Immature natural killer cell (primary cell): ENCODE data around the gene AUTS2. TPM values are rescaled to one million over a fixed set of nuclear protein-coding genes. Genes with fewer than 3 reads are reported as not detected.

Experiments
- DNase-seq, 3 donors: peaks; one replicate each; pipeline ENCODE4 v3.0.0; 2022; ENCODE audit warnings: mixed read lengths in 1 of 3
- H3K27ac Mint-ChIP-seq, 6 donors: one replicate each; pipeline ENCODE4 v1.8.0; 2020; ENCODE audit warnings: mixed read lengths in 6 of 6, mild to moderate bottlenecking in 5 of 6, inconsistent platforms in 4 of 6, moderate library complexity in 3 of 6
- H3K27me3 Mint-ChIP-seq, 3 donors: one replicate each; pipeline ENCODE4 v1.8.0; 2020 to 2021; ENCODE audit warnings: low read depth in 3 of 3, mild to moderate bottlenecking in 3 of 3, mixed read lengths in 3 of 3, moderate library complexity in 3 of 3, inconsistent platforms in 1 of 3
- H3K36me3 Mint-ChIP-seq, 3 donors: one replicate each; pipeline ENCODE4 v1.8.0; 2020; ENCODE audit warnings: mixed read lengths in 3 of 3, inconsistent platforms in 2 of 3, mild to moderate bottlenecking in 2 of 3
- H3K4me1 Mint-ChIP-seq, 2 donors: one replicate each; pipeline ENCODE4 v1.8.0; 2020; ENCODE audit warnings: inconsistent platforms in 2 of 2, mild to moderate bottlenecking in 2 of 2, mixed read lengths in 2 of 2, moderate library complexity in 1 of 2
- H3K4me3 Mint-ChIP-seq, 5 donors: one replicate each; pipeline ENCODE4 v1.8.0; 2020; ENCODE audit warnings: mild to moderate bottlenecking in 5 of 5, mixed read lengths in 5 of 5, inconsistent platforms in 3 of 5, moderate library complexity in 3 of 5
- H3K9me3 Mint-ChIP-seq, 6 donors: one replicate each; pipeline ENCODE4 v1.8.0; 2020; ENCODE audit warnings: mild to moderate bottlenecking in 6 of 6, mixed read lengths in 6 of 6, inconsistent platforms in 4 of 6, moderate library complexity in 3 of 6
- polyA plus RNA-seq, 3 donors: library from polyadenylated mRNA; unstranded; fragments of 300-500 nt; fragmentation: Illumina TruSeq; gene quantifications; one replicate each; pipeline ENCODE4 v1.2.3, GENCODE V29; 2021

Gene AUTS2
- polyA plus RNA-seq, 3 donors from 2014 or later = 1.9 to 17.6 (median 8.0) TPM

DNA sequence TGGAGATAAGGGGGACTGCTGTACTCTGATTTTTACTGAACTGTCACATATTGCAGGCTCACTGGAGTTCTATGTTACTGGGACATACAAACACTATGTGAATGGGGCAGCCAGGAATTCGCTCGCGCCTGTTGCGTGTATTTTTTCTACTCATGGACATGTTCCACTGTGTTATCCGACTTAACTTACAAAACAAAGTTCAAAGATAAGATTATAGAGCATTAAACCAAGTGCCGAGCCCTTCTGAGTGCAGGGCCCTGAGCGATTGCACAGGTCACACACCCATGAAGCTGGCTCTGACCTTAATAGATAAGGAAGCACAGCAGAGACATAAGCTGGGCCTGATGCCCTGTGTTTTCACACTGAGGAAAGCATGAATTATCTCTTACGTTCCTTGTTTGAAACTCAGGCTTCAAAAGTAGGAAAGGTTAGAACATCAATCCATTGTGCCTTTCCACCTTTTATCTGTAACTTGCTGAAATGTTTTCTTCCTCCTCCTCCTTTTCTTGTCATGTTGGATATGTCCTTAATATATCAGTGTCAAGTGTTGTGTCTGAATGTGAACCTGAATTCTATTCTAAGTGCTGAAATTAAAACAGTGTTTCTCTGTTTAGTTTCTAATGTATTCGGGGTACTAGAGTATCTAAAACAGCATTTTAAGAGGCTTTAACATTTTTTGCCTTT lies 273.8 kb downstream of the AUTS2 start:
- Mint-ChIP-seq H3K4me1 (peaks cover 40 to 46% of the 10 kb centered on the region in 2 donors), H3K36me3 (no peaks in the 10 kb centered on the region), H3K27me3 (peaks cover 0 to 1% (median 0%) of the 10 kb centered on the region in 3 donors), H3K9me3 (no peaks in the 10 kb centered on the region), H3K27ac (peak overlapping the region; percentile 63 to 88 (median 78)), H3K4me3 (peak overlapping the region in 3 of 5 donors; percentile 5 to 58 (median 54))
- no peak for DNase-seq

DNA sequence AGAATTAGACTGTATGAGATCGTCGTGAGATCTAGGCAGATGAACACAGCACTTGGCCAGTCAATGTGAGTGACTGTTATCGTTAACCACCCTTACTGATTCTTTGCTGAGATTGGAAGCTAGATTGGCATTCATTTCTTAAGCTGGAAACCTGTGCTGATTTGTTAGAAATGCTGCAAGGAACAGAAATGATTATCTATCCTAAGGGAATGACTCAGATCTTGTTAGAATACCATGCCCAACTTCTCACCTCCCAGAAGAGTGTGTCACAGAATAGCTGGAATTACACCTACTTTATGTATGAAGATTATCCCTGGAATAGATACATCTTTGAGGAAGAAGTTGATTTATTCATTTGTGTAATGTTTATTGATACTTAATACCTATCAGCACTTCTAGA lies 275.2 kb downstream of the AUTS2 start:
- peaks cover 47 to 59% of the 10 kb centered on the region in 2 donors for H3K4me1 Mint-ChIP-seq
- no peaks in the 10 kb centered on the region for H3K9me3 Mint-ChIP-seq
- peaks cover 0 to 1% (median 0%) of the 10 kb centered on the region in 3 donors for H3K27me3 Mint-ChIP-seq
- no peak for DNase-seq
- no peaks in the 10 kb centered on the region for H3K36me3 Mint-ChIP-seq
- peak overlapping the region in 4 of 6 donors; percentile 50 to 82 (median 70) for H3K27ac Mint-ChIP-seq
- peak overlapping the region in 1 of 5 donors; percentile 19 for H3K4me3 Mint-ChIP-seq

DNA sequence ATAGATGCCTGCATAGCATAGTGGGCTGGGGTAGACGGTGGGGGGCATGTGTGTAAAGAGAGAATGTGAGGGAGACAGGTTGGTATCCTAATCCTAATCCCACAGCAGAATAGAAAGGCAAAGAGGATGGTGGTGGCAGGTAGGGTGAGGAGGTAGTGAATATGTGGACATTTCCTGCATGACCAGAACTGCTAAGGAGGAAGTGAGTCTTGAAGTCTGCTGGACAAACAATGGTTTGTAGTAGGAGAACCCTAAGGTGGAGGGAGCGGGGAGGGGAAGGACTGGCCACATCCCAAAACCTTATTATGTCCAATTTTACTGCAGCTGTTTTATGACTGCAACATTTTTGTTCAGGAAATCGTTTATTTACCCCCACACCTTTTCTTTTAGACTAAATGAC lies 279.7 kb downstream of the AUTS2 start:
- Mint-ChIP-seq H3K27me3 (peaks cover 0 to 2% (median 0%) of the 10 kb centered on the region in 3 donors), H3K27ac (peak overlapping the region in 1 of 6 donors; percentile 24), H3K36me3 (no peaks in the 10 kb centered on the region), H3K4me3 (peak overlapping the region in 2 of 5 donors; percentile 17), H3K4me1 (peaks cover 31 to 50% of the 10 kb centered on the region in 2 donors), H3K9me3 (no peaks in the 10 kb centered on the region)
- DNase-seq = no peak

DNA sequence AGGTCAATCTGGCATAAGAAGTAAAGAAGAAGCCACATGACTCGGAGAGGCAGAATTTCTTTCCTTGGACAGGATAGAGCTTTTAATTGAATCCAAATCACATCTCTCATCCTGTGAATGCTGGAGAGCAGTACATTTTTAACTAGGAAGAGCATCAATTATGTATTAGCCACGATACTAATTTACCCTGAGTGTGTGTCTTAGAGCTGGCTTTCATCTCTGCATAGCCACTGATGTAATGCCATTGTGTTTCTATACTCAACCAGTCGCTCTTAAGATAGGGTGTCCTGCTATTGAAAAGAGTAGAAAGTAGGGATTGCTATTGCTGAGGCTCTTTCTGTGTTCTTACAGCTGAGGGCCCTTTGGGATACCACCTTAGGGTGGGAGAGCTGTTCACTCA lies 280.3 kb downstream of the AUTS2 start:
- DNase-seq = no peak
- Mint-ChIP-seq H3K9me3 (no peaks in the 10 kb centered on the region), H3K27ac (no peak overlapping the region), H3K27me3 (peaks cover 0 to 2% (median 0%) of the 10 kb centered on the region in 3 donors), H3K4me3 (no peak overlapping the region), H3K36me3 (no peaks in the 10 kb centered on the region), H3K4me1 (peaks cover 25 to 44% of the 10 kb centered on the region in 2 donors)

DNA sequence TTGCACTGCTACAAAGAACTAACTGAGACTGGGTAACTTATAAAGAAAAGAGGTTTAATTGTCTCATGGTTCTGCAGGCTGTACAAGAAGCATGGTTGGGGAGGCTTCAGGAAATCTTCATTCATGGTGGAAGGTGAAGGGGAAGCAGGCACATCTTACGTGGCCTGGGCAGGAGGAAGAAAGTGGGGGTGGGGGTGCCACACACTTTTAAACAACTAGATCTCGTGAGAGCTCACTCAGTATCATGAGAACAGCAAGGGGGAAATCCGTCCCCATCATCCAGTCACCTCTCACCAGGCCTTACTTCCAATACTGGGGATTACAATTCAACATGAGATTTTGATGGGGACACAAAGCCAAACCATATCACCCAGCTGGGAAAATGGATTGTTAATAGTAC lies 281.7 kb downstream of the AUTS2 start:
- Mint-ChIP-seq H3K4me3 (no peak overlapping the region), H3K27me3 (peaks cover 0 to 3% (median 2%) of the 10 kb centered on the region in 3 donors), H3K4me1 (peaks cover 15 to 30% of the 10 kb centered on the region in 2 donors), H3K9me3 (no peaks in the 10 kb centered on the region), H3K27ac (no peak overlapping the region), H3K36me3 (no peaks in the 10 kb centered on the region)
- no peak for DNase-seq

DNA sequence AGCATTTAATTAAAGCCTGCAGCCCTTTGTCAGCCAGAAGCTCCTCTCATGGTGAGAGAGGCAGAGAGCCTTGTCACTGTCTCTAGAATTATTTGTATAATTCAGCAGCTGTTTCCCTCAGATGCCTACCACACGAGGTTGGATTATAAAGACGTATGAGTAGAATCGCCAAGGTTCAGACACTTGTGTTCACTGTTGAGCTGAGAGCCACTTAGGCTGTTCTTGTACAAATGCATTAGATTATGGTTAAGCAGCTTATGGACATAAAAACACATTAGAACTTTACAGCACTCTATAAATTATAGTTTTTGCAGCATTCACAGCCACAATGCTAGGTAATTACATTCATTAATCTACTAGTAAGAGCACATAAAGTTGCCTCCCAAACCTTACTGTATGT lies 282.6 kb downstream of the AUTS2 start:
- H3K27me3 Mint-ChIP-seq = peaks cover 0 to 3% (median 2%) of the 10 kb centered on the region in 3 donors

DNA sequence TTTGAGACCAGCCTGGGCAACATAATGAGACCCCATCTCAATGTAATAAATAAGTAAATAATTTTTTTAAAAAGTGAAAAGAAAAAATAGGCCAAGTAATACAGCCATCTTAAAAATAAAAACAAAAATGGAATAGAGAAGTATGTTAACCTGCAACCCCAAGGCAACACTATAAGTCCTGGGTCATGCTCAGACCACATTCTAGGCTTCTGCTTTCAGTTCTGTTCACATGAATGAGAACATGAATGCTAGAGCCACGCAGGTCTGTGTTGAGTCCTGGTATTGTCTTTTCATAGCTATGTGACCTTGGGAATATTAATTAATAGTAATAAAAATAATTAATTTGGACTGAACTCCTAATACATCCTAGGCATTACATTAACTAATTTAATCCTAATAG lies 284.0 kb downstream of the AUTS2 start:
- H3K4me3 Mint-ChIP-seq = no peak overlapping the region
- no peak overlapping the region for H3K27ac Mint-ChIP-seq
- H3K9me3 Mint-ChIP-seq = no peaks in the 10 kb centered on the region
- DNase-seq = no peak
- H3K36me3 Mint-ChIP-seq = no peaks in the 10 kb centered on the region
- H3K27me3 Mint-ChIP-seq = peaks cover 0 to 3% (median 2%) of the 10 kb centered on the region in 3 donors
- H3K4me1 Mint-ChIP-seq = peaks cover 10 to 23% of the 10 kb centered on the region in 2 donors

More for the DNA sequence above, 282.6 kb downstream of the AUTS2 start:
- no peaks in the 10 kb centered on the region for H3K36me3 Mint-ChIP-seq
- no peak for DNase-seq
- no peak overlapping the region for H3K4me3 Mint-ChIP-seq
- peaks cover 14 to 28% of the 10 kb centered on the region in 2 donors for H3K4me1 Mint-ChIP-seq
- no peaks in the 10 kb centered on the region for H3K9me3 Mint-ChIP-seq
- no peak overlapping the region for H3K27ac Mint-ChIP-seq

DNA sequence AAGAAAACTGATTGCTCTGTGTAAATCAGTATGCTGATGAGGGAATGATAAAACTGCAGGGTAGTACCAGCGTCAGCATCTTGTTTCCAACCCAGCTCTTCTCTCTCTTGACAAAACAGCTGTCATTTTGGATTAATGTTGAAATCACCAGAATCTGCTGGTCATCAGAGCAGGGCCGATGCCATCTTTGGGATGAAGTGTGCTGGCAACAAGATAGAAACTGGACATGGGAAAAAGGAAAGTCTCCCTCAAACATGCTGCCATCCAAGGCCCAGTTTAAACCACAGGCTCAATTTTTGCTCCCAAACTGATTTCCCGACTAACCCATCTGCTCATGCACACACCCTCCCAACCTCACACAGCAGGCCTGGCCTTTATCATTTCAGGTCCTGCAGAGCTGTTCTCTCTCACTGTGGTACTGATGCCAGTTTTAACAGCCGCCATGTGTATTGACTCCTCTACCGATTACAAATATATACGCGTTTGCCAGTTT lies 285.2 kb downstream of the AUTS2 start:
- H3K27me3 Mint-ChIP-seq = peaks cover 0 to 3% (median 2%) of the 10 kb centered on the region in 3 donors
- H3K36me3 Mint-ChIP-seq = no peaks in the 10 kb centered on the region
- no peak for DNase-seq
- no peaks in the 10 kb centered on the region for H3K9me3 Mint-ChIP-seq
- H3K4me3 Mint-ChIP-seq = no peak overlapping the region
- H3K4me1 Mint-ChIP-seq = peaks cover 3 to 12% of the 10 kb centered on the region in 2 donors
- no peak overlapping the region for H3K27ac Mint-ChIP-seq

DNA sequence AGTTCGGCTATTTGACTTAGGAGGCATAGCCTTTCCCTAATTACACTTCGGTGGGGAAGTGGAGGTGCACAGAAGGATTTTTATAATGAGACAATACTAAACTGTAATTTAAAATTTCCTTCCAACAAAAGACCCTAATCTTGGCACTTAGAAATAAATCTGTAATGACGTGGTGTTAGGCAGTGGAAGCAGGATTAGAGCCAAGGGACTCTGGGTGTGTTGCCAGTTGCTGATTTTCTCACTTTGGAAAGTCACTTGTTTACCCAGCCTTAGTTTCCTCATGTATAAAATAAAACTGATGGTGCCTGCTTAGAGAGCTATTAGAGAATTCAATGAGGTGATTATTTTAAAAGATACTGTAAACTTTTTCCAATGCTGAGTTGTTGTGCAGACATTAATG lies 287.2 kb downstream of the AUTS2 start:
- Mint-ChIP-seq H3K27ac (no peak overlapping the region), H3K36me3 (no peaks in the 10 kb centered on the region), H3K9me3 (no peaks in the 10 kb centered on the region), H3K4me3 (no peak overlapping the region), H3K27me3 (peaks cover 0 to 3% (median 0%) of the 10 kb centered on the region in 3 donors), H3K4me1 (peaks cover 0 to 12% of the 10 kb centered on the region in 2 donors)
- no peak for DNase-seq

DNA sequence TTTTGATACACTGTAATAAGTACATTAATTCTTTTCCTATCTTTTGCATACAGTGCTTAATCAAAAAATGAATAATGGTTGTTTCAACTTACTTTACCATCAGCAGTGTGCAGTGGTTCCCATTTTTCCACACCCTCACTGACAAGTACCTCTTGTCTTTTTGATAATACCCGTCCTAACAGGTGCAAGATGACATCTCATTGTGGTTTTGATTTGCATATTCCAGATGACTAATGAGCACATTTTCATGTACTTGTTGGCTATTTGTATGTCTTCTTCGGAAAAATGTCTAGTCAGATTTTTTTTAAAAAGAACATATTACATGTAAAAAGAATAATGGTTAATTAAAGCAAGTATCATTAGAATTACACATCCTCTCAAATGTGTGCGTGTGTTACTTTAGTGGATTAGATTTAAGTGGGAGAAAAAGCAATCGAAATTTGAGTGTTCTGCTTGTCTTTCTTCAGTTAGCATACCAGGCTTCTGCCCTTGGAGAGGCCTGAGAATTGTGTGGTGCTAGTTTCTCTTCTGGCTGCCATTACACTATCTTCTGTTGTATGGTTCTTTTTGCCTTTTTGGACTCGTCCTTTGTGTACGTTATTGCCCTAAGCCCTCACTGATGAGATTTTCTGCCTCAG lies 291.2 kb downstream of the AUTS2 start:
- H3K27me3 Mint-ChIP-seq = peaks cover 0 to 1% (median 0%) of the 10 kb centered on the region in 3 donors
- no peak overlapping the region for H3K4me3 Mint-ChIP-seq
- no peak for DNase-seq
- peaks cover 0 to 9% of the 10 kb centered on the region in 2 donors for H3K4me1 Mint-ChIP-seq
- no peaks in the 10 kb centered on the region for H3K36me3 Mint-ChIP-seq
- H3K27ac Mint-ChIP-seq = no peak overlapping the region
- H3K9me3 Mint-ChIP-seq = no peaks in the 10 kb centered on the region

DNA sequence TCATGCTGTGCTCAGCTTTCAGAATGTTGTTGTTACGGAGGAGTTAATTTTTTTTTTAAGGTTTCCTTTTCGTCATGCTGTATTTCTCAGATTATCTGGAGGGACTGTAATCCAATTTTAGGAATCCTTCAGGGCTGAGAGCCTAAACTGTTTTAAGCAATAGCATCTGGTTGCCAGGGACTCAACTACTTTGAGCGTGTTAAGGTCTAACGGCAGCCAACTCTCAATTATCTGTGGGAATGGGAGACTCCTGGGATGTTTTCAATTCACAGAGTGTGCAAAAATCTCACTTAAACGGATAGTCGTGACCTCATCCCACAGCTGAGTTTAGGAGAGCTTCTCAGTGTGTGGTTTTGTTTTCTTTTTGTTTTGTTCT lies 291.7 kb downstream of the AUTS2 start:
- Mint-ChIP-seq H3K27ac (no peak overlapping the region), H3K4me1 (peaks cover 0 to 9% of the 10 kb centered on the region in 2 donors)

DNA sequence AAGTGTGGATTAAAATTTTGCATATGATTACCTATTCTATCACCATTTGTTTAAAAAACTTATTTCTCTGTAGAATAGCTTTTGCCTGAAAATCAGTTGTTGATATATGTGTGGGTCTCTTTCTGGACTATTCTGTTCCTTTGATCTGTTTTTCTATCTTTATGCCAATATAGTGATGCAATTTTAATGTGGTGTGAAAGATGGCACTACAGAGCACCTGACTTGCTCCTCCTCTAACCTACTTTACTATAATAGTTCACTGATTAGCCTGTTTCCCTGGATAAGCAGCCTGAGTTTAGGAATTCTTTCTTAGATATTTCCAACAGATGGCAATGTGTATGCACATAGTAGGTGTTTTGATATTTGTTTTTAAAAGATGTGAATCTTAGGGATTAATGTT lies 294.5 kb downstream of the AUTS2 start:
- Mint-ChIP-seq H3K27me3 (no peaks in the 10 kb centered on the region), H3K4me1 (peaks cover 12 to 30% of the 10 kb centered on the region in 2 donors), H3K4me3 (no peak overlapping the region), H3K36me3 (no peaks in the 10 kb centered on the region), H3K27ac (no peak overlapping the region), H3K9me3 (no peaks in the 10 kb centered on the region)
- DNase-seq = no peak

More for the DNA sequence above, 291.7 kb downstream of the AUTS2 start:
- Mint-ChIP-seq H3K9me3 (no peaks in the 10 kb centered on the region), H3K27me3 (no peaks in the 10 kb centered on the region), H3K4me3 (no peak overlapping the region), H3K36me3 (no peaks in the 10 kb centered on the region)
- no peak for DNase-seq

DNA sequence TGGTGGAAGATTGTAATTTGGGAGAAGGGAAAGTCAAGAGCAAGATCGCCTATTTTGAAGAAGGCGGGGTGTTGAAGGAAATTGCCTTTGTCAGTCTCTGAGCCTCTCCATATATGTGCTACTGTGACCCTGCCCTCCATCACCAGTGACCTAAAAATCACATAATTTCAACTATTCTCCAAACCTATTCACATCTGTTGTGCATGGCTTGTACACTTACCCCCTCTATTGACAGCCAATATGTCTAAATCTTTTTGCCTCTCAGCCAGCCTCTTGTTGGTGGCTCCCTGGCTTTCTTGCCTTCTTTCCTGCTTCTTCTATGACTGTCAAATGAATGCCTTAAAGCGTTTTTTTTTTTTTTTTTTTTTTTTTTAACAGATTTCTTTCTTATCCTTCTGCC lies 295.6 kb downstream of the AUTS2 start:
- no peaks in the 10 kb centered on the region for H3K36me3 Mint-ChIP-seq
- no peak for DNase-seq
- peaks cover 16 to 41% of the 10 kb centered on the region in 2 donors for H3K4me1 Mint-ChIP-seq
- no peak overlapping the region for H3K4me3 Mint-ChIP-seq
- no peak overlapping the region for H3K27ac Mint-ChIP-seq
- no peaks in the 10 kb centered on the region for H3K9me3 Mint-ChIP-seq
- no peaks in the 10 kb centered on the region for H3K27me3 Mint-ChIP-seq

DNA sequence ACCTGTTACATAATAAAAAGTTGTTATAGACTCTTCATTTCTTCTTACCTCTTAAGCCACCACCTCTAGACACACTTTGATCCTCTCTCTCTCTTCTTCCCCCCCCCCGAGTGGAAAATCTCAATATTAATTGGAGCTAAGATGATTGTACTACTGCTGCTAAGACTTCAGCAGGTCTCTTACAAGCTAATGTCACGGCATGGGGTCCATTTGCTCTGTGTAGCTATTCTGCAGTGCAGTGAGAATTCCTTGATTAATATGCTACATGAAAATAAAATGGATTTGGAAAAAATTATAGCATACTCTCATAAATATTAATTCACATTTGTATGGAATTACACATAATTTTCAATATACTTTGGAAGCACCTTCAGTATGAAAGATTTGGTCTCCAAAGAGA lies 297.2 kb downstream of the AUTS2 start:
- Mint-ChIP-seq H3K4me3 (no peak overlapping the region), H3K4me1 (peaks cover 16 to 37% of the 10 kb centered on the region in 2 donors), H3K9me3 (no peaks in the 10 kb centered on the region), H3K27me3 (no peaks in the 10 kb centered on the region), H3K36me3 (peaks cover 0 to 6% (median 0%) of the 10 kb centered on the region in 3 donors), H3K27ac (no peak overlapping the region)
- no peak for DNase-seq
